GF-D8 (cell line): ENCODE results near the gene FBXL22.

Experiments used
- DNase-seq: peaks from one replicate; lab custom pipeline; 2025; lab: John Stamatoyannopoulos, UW

Gene FBXL22, protein sequence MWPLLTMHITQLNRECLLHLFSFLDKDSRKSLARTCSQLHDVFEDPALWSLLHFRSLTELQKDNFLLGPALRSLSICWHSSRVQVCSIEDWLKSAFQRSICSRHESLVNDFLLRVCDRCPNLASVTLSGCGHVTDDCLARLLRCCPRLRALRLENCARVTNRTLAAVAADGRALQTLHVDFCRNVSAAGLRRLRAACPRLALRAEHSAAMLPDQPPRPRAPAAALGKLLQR

DNA sequence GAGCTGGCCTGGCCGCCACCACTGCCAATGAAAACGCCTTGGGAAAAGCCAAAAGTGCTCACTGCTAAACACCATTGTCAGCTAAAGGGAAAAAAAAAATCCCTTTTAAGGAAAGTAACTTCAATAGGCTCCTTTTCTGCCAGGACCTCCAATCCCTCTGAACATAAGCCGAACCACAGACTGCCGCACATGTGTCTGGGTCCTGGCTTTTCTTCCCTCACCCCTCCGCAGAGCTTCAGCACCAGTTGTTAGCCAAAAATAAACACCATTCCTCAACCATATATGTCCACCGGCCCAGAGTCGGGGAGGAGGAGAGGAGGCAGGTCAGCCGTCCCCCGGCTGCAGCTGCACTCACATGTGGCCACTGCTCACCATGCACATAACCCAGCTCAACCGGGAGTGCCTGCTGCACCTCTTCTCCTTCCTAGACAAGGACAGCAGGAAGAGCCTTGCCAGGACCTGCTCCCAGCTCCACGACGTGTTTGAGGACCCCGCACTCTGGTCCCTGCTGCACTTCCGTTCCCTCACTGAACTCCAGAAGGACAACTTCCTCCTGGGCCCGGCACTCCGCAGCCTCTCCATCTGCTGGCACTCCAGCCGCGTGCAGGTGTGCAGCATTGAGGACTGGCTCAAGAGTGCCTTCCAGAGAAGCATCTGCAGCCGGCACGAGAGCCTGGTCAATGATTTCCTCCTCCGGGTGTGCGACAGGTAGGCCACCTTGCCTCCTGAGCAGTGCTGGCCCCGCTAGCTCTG lies at the start of gene FBXL22:
TSS of gene FBXL22 (plus strand) at position 350 of the 753 bp plus-strand sequence. CDS start at position 356, 6 bp downstream.
- no peak for DNase-seq

DNA sequence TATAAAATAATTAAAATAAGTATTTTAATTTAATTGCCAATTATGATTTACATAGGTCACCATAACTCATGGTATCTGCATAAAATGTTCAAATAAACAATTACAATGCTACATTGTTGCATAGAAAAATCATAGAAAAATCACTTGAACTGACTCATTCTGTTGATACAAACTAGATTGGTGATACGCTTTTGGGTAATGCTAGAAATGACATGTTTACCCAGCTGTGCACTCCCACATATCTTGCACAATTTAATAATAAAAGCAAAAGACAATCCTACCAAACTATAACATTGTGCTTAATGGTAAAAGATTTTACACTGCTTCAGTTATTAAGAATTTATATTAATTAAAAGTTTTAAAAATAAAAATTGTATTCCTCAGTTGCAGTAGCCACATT lies 45.8 kb upstream of the FBXL22 start:
- DNase-seq, result no peak

DNA sequence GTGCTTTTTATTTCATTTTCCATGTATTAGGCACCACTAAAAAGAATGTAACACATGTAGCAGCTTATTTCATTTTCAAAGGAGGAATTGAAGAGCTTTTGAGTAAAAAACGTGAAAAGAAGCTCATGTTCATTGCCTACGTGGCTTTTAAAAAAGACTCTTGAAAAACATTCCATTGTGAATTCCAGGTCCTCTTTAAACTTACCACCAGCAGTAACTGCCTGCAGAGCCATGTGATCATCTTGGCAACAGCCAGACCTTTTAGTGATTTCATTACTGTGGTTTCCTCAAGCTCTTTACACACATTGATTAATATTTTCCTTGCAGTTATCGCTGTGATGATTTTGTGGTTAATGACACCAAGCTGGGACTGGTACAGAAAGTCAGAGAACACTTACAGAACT lies 43.8 kb upstream of the FBXL22 start:
- no peak for DNase-seq

GRCh38 chr15:63554337-63554927 lies 42.8 kb upstream of the FBXL22 start:
- no peak for DNase-seq

DNA sequence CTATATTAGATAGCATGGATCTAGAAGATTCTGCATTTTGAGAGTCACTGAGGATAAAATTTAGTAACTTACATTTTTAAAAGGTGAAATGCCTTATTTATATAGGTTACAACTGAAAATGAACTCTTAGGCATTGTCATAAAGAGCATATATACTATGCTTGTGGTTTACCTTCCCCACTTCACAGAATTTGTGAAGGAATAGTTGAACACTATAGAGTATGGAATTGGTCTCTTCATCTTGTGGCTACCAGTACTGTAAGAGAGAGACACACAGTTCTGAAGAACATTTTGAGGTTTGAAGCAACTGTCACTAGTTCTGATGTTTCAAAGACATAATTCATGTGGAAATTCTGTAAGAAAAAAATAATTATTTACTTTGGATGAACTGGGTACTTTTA lies 41.7 kb upstream of the FBXL22 start:
- no peak for DNase-seq

GRCh38 chr15:63556246-63556645 lies 40.9 kb upstream of the FBXL22 start:
- DNase-seq, result no peak

- DNase-seq, result no peak
Measured at GRCh38 chr15:63556736-63557135, 40.5 kb upstream of the FBXL22 start.

- no peak for DNase-seq
Measured at GRCh38 chr15:63559753-63560152, 37.4 kb upstream of the FBXL22 start.

DNA sequence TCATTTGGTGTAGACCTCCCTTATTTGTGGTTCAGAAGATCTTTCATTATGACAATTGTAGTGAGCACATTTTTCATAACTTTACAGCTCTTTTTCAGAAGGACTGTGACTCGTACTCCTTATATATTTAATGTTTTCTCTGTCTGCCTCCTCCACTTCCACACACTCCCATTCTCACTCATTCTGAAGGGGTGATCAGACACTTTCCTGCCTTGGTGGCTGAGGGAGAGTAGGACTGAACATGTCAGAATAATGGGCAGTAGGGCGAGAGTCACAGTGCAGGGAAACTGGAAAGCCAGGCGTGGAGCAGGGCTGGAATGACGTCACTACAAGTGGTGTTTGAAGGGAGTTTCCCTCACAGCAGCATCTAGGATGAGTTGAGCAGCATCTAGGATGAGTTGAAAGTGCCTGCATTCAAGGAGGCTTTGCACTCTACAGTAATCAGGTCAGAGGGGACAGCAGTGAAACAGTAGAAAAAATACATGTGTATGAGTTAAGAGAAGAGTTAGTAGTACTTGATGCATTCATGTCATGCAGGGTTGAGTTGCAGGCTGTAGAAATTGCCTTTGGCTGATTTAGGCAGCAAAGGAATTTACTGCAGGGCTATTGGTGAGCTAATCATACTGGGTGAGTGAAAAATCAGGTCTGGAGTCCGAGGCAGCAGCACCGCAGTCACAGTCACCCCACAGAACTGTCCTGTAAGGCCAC lies 36.3 kb upstream of the FBXL22 start:
- DNase-seq, result no peak

DNA sequence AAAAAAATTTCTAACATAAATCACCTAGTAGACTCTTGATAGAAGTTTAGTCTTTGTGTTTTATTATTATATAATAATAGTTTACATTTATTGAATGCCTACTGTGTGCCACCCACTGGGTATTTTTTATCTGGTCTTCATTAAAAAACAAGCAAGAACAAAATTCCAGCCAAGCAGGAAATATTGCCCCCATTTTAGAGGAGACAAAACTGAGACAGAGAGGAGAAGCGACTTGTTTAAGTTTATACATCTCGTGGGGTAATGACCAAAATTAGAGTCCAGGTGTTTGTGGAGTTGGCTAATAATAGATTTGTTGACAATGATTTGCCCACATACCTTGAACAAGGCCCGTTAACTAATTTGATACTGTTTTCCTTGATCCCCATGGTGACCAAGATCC lies 33.1 kb upstream of the FBXL22 start:
- DNase-seq, result no peak

- no peak for DNase-seq
Measured at GRCh38 chr15:63565536-63566186, 31.5 kb upstream of the FBXL22 start.

- no peak for DNase-seq
Measured at GRCh38 chr15:63572749-63573464, 24.3 kb upstream of the FBXL22 start.

- DNase-seq, result no peak
Measured at GRCh38 chr15:63573533-63573932, 23.7 kb upstream of the FBXL22 start.

- no peak for DNase-seq
Measured at GRCh38 chr15:63575312-63575711, 21.9 kb upstream of the FBXL22 start.

DNA sequence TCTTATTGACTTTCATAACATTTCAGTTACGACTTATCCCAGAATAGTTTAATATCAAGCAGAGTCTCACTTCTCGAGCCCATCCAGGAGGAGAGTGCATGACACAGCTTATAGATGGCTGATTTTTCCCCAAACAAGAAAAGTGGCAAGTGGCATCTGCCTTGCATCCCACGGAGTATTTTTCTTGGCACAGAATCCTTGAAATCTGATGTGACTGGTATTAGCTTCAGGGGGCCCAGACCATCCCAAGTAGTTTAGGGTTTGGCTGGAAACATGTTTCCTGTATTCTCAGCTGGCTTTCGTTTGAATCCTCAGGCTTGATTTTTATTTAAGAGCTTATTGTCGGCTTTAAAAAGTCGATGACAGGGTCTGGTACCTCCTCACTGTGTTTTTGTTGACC lies 20.7 kb upstream of the FBXL22 start:
- DNase-seq, result no peak

GRCh38 chr15:63582179-63582578 lies 15.0 kb upstream of the FBXL22 start:
- DNase-seq, result no peak

DNA sequence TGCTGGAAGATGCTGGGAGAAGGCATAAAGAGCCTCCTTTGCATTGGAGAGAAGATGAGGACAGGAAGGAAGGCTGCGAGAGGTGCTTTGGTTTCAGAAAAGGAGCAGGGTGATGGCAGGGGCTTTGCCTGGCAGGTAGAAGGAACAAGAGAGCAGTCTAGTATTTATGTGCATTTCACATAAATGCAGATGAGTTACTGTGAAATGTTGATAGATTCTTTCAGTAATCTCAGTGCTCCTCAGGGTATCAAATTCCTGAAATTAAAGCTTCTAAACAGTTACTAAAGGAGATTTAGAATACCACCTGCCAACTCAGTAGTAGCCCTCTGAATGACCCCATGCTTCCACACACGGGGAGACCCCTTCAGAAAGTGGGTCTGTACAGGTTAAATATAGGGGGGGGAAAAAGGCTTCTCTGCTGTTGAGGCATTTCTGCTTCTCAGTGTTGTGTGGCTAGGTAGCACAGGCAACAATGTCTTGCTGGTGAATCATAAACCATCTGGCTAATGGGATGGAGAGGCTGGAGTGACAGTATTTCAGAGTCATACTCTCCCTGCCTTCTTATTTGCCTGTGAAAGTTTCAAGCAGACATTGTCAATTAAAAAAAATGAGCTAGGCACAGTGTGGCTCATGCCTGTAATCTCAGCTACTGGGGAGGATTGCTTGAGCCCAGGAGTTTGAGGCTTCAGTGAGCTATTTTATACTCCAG lies 14.3 kb upstream of the FBXL22 start:
- DNase-seq, result no peak

- DNase-seq, result no peak
Measured at GRCh38 chr15:63586790-63587189, 10.4 kb upstream of the FBXL22 start.

DNA sequence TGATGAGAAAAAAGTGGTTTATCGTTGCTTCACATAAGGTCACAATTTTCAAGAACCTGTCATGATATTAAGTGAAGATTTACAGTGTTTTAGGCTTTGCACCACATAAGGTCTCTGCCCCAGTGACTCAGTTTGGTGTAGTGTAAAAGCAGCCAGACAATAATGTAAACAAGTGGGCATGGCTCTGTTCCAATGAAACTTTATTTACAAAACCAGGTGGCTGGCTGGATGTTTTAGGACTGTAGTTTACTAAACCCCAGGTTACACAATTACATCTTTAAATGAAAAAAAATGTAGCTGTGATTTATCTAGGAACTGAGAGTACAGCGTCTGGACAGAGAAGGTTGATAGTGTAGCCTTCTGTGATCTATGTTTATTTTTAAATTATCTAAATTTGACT lies 9.7 kb upstream of the FBXL22 start:
- no peak for DNase-seq

DNA sequence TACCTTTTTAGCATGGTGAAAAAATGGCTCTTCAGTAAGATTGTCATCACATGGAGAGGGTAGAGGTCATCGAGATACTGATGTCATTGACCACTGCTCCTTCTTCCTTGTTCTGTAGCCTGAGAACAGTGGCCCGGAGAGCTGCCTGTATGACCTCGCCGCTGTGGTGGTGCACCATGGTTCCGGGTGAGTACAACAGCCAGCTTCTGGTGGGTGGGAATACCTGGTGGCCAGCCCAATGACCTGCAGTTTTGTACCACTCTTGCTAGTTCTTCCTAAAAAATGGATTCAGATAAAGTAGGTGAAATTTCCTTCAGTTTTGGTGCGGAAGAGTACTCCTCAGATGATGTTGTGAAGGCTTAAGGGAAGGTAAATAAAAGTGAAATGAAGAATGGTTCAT lies 8.4 kb upstream of the FBXL22 start:
- no peak for DNase-seq
